NCI-H748 treated with DMSO at 0.1 percent for 48 hours (cell line): ENCODE results near the gene SULT2B1.
"Not testable (repeated sequence)": the region's sequence is repeated elsewhere in the genome, so short reads cannot be mapped to it uniquely, and the experiment has no call there.

Experiments
- DNase-seq: peaks from one replicate; lab custom pipeline; 2025; lab: John Stamatoyannopoulos, UW

The SULT2B1 gene

DNA sequence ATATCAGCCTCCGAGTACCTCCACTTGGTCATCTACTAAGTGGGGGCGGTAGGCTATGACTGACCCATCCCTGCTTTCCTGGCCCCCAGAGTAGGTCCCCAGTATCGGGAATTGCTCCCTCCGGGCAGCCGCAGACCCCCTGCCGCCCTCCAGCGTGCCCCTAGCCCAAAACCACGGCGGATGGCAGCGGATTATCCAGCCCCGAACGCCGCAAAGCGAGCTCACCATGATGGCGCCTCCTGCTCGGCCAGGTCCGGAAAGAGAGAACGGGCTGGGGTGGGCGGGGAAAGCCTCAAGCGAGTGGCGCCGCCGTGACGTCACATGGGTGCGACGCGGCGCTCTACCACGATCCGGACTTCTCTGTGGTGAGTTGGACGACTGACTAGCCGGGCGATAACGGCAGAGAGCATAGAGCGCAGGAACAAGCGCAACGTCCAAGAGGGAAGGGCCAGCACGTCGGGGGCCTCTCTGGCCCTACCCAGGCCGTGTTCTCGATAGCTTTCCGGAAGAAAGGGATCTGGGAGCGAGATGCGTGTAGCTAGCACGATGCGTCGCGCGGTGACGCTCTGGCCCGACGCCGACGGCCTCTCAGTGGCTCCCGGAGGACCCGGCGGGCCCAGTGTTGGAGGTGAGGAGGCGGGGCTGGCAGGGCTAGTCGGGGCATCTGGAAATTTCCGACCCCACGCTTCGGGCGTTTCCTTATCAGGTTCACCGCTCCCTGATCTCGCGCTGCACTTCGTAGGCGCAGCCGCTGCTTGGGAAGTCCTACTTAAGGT lies 67.1 kb downstream of the SULT2B1 start, which contains the start of the genes RPL18 and SPHK2:
RPL18 (minus strand) TSS at position 263 of the 776 bp plus-strand sequence; CDS start at position 228, 35 bp downstream.
SPHK2 (plus strand) TSS at position 591 of the 776 bp plus-strand sequence. CDS start 1,009 bp downstream, outside the sequence.
- peak; percentile 99 for DNase-seq

DNA sequence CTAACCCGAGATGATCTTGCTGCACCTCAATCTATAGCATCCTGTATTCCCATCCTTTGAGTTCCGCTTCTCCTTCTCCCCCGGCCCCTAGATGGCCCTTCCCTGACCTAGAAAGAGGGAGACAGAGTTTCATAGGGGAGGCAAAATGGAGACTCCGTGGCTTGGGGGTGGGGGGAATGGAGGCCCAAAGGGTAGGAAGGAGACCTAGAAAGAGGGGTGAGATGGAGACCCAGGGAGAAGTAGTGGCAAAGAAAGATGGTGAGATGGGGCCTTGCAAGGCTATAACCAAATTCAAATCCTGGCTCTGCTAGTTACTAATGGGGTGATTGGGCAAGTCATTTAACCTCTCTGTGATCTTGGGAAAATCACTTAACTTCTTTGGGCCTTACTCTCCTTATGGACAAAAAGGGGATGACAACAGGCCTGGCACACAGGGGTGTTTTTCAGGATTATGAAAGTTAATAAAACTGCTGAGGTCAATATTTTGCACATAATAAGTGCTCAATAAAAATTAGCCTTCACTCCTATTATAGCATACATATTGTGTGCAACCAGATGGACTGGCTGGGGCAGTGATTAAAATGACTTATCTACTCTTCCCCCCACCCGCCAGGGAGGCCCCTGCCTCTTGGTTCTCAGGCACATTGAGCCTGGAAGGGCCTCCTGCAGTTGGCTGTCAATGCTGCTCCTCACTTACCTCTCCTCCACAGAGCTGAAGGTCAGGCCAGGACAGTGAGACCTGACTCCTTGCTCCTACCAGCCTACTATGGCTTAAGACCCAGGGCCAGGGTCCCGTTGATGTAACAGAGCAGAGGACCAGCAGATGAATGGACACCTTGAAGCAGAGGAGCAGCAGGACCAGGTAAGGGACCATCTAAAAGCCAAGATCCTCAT lies 68.0 kb downstream of the SULT2B1 start:
- DNase-seq: no peak

DNA sequence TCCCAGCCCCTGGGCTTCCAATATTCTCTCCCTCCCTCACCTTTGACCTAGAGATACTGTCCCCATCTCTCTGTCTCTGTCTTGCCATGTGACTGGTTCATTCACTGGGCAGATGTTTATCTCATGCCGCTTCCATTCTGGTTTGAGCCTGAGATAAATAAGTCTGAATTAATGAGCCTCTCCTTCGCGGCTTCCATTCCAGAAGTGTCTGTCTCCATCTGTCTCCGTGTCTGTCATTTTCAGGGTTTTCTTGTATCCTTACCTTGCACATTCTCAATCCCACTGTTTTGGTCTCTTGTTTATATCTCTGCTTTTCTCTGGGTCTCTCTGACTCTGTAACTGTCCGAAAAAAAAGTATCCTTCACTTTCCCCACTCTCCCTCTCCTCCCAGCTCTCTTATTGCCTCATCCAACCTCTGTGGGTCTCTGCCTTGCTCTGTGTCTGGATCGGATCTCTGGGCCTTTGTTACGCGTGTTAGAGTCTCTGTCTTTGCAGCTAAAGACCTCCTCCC lies 71.6 kb downstream of the SULT2B1 start:
- no peak for DNase-seq

DNA sequence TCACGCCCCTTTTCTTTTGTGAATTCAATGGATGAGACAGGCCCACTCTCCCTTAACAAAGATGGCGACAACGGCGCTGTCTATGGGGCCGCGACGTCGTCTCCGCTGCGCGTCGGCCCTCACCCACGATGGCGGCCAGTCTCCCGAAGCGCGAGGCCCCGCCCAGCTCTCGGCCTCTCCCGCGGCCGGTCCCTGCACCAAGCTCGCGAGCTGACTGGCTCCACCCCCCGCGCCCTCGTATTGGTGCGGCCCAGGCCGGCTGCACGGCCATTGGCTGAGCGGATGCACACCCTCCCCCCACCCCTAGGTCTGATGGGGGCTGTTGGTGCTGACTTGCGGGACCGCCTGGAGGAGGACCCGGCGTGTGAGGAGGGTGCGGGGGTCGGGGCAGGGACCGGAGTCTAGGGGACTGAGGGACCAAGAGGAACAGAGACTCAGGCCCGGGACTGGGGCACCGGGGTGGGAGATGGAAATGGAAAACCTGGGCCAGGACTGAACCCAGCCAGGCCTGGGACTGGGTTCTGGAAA lies 72.2 kb downstream of the SULT2B1 start:
- DNase-seq: peak; percentile 98

DNA sequence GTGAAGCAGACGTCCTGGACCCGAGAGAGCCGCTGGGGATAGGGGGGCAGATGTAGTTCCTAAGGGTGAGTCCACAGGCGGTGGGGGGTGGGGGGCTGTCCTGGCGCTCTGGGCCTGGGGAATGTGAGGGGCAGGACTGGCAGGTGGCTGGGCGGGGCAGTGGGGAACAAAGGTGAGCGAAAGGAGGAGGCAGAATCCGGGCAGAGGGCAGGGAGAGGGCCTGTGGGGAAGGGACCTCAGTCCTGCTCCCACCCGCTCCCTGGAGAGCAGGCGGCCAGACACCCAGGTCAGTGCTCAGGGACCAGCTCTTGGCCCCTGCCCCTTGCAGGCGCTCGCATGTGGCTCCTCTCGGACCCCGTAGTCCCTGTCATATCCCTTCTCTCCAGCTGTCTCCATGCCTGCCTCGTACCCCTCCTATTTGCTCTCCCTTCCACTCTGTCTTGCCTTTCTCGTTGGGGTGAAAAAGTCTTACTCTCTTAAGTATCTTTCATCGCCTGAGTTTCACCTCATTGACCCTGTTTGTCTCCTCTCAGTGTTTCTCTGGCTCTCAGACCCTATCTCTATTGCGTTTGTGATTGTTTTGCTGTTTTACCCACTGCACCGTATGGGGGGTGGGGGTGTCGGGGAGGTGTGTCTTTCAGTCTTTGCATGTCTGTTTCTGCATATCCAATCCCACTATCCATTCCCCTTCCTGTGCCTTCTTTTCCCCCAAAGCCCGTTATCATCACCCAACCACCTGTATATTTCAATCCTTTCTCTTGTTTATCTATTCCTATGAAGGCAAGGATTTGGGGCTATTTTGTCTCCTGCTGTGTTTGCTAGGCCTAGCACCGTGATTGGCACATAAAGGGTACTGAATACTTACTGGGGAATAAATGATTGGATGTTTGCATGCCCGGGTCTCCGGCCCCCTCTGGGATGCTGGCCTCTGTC lies 73.1 kb downstream of the SULT2B1 start:
- no peak for DNase-seq

DNA sequence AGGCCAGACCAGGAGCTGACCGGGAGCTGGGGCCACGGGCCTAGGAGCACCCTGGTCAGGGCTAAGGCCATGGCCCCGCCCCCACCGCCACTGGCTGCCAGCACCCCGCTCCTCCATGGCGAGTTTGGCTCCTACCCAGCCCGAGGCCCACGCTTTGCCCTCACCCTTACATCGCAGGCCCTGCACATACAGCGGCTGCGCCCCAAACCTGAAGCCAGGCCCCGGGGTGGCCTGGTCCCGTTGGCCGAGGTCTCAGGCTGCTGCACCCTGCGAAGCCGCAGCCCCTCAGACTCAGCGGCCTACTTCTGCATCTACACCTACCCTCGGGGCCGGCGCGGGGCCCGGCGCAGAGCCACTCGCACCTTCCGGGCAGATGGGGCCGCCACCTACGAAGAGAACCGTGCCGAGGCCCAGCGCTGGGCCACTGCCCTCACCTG lies 73.9 kb downstream of the SULT2B1 start:
- DNase-seq: no peak

DNA sequence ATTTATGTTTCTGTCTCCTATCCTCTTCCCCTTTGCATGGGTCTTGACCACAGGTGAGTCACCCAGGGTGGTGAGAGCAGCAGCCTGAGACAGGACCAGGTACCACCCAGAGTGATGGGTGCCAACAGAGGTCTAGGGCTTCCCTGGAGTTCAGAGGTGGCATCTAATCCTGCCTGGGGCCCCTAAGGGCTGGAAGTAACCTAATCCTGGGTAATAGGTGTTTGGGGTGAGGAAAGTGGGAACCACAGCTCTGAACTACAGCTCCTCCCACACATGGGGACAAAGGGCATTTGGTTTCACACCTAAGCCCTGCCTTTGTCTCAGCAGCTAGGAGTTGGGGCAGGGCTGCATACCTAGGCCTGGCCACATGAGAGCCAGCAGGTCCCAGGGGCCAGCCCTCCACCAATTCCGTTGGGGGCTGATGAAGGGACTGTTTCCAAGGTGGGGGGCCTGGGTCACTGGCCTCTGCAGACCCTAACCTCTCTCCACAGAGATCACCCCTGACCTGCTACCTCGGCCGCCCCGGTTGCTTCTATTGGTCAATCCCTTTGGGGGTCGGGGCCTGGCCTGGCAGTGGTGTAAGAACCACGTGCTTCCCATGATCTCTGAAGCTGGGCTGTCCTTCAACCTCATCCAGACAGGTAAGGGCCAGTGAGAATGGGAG lies 75.4 kb downstream of the SULT2B1 start:
- DNase-seq: no peak

DNA sequence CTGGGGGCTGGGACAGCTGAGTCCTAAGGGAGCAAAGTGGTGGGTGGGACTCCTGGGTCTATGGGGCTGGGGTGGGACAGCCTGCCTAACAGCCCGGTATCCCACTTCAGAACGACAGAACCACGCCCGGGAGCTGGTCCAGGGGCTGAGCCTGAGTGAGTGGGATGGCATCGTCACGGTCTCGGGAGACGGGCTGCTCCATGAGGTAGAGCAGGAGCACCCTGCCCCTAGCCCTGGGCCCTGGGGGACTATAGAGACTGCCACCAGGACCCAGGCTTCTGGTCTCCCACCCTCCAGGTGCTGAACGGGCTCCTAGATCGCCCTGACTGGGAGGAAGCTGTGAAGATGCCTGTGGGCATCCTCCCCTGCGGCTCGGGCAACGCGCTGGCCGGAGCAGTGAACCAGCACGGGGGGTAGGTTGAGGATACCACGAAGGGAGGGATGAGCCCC lies 75.9 kb downstream of the SULT2B1 start:
- no peak for DNase-seq

DNA sequence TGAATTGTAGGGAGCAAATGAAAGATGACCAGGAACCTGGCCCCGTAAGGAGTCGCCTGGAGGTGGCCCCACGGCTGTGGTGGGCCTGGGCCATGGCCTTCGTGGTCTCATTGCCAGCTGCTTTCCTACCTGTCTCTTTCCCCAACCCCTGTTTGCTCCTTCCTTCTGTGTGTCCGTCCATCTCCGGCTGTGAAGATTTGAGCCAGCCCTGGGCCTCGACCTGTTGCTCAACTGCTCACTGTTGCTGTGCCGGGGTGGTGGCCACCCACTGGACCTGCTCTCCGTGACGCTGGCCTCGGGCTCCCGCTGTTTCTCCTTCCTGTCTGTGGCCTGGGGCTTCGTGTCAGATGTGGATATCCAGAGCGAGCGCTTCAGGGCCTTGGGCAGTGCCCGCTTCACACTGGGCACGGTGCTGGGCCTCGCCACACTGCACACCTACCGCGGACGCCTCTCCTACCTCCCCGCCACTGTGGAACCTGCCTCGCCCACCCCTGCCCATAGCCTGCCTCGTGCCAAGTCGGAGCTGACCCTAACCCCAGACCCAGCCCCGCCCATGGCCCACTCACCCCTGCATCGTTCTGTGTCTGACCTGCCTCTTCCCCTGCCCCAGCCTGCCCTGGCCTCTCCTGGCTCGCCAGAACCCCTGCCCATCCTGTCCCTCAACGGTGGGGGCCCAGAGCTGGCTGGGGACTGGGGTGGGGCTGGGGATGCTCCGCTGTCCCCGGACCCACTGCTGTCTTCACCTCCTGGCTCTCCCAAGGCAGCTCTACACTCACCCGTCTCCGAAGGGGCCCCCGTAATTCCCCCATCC lies 76.7 kb downstream of the SULT2B1 start:
- DNase-seq: no peak

DNA sequence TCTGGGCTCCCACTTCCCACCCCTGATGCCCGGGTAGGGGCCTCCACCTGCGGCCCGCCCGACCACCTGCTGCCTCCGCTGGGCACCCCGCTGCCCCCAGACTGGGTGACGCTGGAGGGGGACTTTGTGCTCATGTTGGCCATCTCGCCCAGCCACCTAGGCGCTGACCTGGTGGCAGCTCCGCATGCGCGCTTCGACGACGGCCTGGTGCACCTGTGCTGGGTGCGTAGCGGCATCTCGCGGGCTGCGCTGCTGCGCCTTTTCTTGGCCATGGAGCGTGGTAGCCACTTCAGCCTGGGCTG lies 77.3 kb downstream of the SULT2B1 start:
- DNase-seq: no peak

DNA sequence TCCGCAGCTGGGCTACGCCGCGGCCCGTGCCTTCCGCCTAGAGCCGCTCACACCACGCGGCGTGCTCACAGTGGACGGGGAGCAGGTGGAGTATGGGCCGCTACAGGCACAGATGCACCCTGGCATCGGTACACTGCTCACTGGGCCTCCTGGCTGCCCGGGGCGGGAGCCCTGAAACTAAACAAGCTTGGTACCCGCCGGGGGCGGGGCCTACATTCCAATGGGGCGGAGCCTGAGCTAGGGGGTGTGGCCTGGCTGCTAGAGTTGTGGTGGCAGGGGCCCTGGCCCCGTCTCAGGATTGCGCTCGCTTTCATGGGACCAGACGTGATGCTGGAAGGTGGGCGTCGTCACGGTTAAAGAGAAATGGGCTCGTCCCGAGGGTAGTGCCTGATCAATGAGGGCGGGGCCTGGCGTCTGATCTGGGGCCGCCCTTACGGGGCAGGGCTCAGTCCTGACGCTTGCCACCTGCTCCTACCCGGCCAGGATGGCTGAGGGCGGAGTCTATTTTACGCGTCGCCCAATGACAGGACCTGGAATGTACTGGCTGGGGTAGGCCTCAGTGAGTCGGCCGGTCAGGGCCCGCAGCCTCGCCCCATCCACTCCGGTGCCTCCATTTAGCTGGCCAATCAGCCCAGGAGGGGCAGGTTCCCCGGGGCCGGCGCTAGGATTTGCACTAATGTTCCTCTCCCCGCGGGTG lies 77.8 kb downstream of the SULT2B1 start:
- DNase-seq: peak; percentile 47

DNA sequence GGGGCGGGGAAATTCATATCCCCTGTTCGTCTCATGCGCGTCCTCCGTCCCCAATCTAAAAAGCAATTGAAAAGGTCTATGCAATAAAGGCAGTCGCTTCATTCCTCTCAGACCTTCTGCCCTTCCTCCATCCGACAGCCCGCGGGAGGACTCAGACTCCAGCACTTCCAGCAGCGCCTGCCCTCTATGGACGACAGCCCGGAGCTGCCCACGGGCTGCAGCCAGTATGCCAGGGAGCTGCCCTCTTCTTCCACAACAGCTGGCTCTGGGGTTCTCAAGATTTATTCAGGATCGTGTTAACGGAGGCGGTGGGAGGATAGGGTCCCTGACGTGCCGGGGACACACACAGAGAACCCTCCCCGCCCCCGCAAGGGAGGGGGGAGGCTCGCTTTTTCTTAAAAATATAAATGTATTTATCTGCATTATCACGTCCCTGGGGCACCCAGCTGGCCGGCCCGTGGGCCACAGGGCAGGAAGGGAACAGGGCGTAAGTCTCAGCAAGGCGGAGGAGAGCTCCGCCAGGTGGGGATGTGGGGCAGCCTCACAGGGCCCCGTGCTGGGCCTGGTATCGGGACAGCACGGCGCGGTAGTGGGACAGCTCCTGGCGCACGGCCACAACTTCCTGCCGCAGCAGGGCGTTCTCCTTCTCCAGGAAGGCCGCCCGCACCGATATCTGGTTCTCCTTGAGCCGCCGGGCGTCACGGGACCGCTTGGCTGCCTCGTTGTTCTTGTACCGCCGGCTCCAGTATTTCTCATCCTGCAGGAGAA lies 78.5 kb downstream of the SULT2B1 start:
- no peak for DNase-seq

DNA sequence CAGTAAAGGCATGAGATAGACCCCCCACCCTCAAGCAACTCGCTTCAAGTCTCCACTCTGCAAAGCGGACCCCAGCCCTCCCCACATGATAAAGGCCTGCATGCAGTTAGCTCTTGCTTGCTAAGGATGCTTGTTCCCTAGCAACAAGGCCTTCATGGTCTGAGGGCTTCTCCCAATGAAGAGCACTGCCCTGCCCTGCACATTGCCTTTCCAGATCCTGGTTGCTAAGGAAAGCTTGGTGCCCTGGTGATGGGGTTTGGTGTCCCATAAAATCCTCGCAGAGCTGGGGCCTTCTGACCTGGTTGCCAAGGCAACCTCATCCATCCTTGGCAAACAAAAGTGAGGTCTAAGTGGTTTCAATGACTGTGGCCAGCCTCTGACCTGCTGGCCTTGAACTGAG lies 79.3 kb downstream of the SULT2B1 start:
- DNase-seq: no peak

DNA sequence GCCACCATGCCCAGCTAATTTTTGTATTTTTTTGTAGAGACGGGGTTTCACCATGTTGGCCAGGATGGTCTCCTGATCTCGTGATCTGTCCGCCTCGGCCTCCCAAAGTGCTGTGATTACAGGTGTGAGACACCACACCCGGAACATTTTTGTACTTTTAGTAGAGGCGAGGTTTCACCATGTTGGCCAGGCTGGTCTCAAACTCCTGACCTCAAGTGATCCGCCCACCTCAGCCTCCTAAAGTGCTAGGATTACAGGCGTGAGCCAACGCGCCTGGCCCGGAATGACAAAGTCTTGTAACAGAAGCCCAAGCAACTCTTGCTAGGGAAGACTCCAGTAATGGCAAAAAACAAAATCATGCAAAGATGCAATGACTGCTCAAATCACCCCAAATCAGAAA lies 80.3 kb downstream of the SULT2B1 start:
- DNase-seq: not testable (repeated sequence)

DNA sequence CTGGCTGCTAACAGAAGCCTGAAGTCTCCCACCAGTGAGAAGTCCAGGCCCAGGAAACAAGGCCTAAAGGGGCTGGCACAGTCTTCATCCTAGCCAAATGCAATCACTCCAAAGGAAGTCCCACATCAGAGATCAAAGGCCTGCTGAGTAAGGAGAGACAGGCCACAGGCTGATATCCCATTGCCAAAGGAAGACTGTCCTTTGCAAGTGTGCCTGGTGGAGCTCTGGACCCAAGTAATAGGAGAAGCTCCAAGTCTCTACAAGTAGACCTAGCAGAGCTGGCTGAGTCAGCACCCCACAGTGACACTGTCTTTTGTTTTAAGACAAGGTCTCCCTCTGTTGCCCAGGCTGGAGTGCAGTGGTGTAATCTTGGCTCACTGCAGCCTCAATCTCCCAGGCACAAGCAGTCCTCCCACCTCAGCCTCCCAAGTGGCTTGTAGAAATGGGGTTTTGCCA lies 80.7 kb downstream of the SULT2B1 start:
- DNase-seq: no peak

DNA sequence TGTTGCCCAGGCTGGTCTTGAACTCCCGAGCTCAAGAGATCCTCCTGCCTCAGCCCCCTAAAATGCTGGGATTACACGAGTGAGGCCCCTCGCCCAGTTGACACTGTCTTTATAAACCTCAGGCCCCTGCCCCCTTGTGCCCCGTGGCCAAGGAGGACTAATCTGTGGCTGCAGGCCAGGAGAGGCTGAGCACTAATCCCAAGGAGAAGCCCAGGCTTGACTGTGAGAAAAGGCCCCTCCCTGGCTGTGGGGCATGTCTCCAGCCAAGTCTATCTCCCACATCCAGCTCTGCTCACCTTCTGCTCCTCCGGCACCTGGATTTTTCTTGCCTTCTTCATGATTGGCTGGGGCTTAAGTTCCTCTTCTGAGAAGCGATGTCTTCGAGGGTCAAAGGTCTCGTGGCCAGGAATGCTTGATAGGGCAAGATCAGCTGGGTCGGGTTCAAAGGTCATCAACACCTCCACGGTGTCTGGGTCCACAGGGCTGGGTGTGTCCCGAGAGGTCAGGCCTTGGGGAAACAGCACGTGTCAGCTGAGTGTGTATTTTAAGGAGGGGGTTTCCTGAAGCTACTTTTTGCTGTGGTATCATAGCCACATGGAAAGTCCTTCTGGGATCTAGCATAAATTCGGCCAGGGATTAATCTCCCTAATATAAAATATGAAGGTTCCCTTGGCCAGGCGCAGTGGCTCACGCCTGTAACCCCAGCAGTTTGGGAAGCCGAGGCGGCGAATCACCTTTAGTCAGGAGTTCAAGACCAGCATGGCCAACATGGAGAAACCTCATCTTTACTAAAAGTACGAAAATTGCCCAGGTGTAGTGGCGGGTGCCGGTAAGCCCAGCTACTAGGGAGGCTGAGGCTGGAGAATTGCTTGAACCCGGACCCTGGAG lies 81.4 kb downstream of the SULT2B1 start:
- no peak for DNase-seq

DNA sequence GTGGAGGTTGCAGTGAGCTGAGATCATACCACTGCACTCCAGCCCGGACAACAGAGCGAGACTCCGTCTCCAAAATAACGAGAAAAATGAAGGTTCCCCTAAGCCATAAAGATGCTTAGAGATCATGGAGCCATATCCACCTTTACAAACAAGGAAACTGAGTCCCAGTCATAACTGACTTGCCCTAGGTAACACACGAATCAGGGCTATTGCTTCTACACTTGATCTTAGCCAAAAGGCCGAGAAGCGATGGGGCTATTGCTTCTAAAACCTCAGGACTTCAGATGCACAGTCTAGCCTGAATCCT lies 82.0 kb downstream of the SULT2B1 start:
- no peak for DNase-seq
